ENCODE measurements around the gene APOL2. TPM values are rescaled to one million over a fixed set of nuclear protein-coding genes. Genes with fewer than 3 reads are reported as not detected.

APOL2 gene
- total RNA-seq, 2 donors from 2014 or later, result 35.9 to 84.9 TPM

GRCh38 chr22:36194971-36195370, 44.4 kb downstream of the APOL2 start:
- H3K27me3 ChIP-seq (replicated peaks; ENCODE audit: insufficient read depth), result no peaks in the 10 kb centered on the region
- ATAC-seq (ENCODE audit: insufficient number of reproducible peaks, low FRiP score, low read depth) (no peak), DNase-seq (ENCODE audit: low spot score) (no peak)
- H3K9me3 ChIP-seq, result no peaks in the 10 kb centered on the region
- H3K4me1 ChIP-seq (ENCODE audit: control insufficient read depth in 1 of 2, low read depth in 2 of 2), result peaks cover 0 to 4% of the 10 kb centered on the region in 2 donors
- H3K4me3 ChIP-seq, result no peak overlapping the region
- no peak overlapping the region for H3K27ac ChIP-seq
- H3K36me3 ChIP-seq, result no peaks in the 10 kb centered on the region
- peak; percentile 73 for TF ChIP-seq CTCF (IDR thresholded peaks at IDR 0.05)

- H3K4me3 ChIP-seq, result no peak overlapping the region
- no peaks in the 10 kb centered on the region for H3K9me3 ChIP-seq
- H3K27ac ChIP-seq, result no peak overlapping the region
- ATAC-seq (ENCODE audit: insufficient number of reproducible peaks, low FRiP score, low read depth) (no peak), DNase-seq (ENCODE audit: low spot score) (no peak)
- H3K4me1 ChIP-seq (ENCODE audit: control insufficient read depth in 1 of 2, low read depth in 2 of 2), result peaks cover 0 to 4% of the 10 kb centered on the region in 2 donors
- no peak for TF ChIP-seq CTCF (IDR thresholded peaks at IDR 0.05)
- H3K36me3 ChIP-seq, result no peaks in the 10 kb centered on the region
- H3K27me3 ChIP-seq (replicated peaks; ENCODE audit: insufficient read depth), result no peaks in the 10 kb centered on the region
These were observed 44.9 kb downstream of the APOL2 start for GRCh38 chr22:36194385-36194784.

GRCh38 chr22:36193577-36193976, 45.8 kb downstream of the APOL2 start:
- H3K4me1 ChIP-seq (ENCODE audit: control insufficient read depth in 1 of 2, low read depth in 2 of 2), result peaks cover 0 to 4% of the 10 kb centered on the region in 2 donors
- DNase-seq (ENCODE audit: low spot score), result no peak
- H3K4me3 ChIP-seq, result no peak overlapping the region
- no peak for TF ChIP-seq CTCF (IDR thresholded peaks at IDR 0.05)
- no peaks in the 10 kb centered on the region for H3K27me3 ChIP-seq (replicated peaks; ENCODE audit: insufficient read depth)
- ATAC-seq (ENCODE audit: insufficient number of reproducible peaks, low FRiP score, low read depth), result no peak
- H3K9me3 ChIP-seq, result no peaks in the 10 kb centered on the region
- no peaks in the 10 kb centered on the region for H3K36me3 ChIP-seq
- H3K27ac ChIP-seq, result no peak overlapping the region

GRCh38 chr22:36193171-36193570, 46.2 kb downstream of the APOL2 start:
- ATAC-seq (ENCODE audit: insufficient number of reproducible peaks, low FRiP score, low read depth), result no peak
- no peak for TF ChIP-seq CTCF (IDR thresholded peaks at IDR 0.05)
- peaks cover 0 to 4% of the 10 kb centered on the region in 2 donors for H3K4me1 ChIP-seq (ENCODE audit: control insufficient read depth in 1 of 2, low read depth in 2 of 2)

GRCh38 chr22:36192542-36192941, 46.8 kb downstream of the APOL2 start:
- DNase-seq (ENCODE audit: low spot score), result no peak
- Histone ChIP-seq H3K36me3 (no peaks in the 10 kb centered on the region), H3K27ac (no peak overlapping the region), H3K9me3 (no peaks in the 10 kb centered on the region), H3K27me3 (replicated peaks; ENCODE audit: insufficient read depth) (no peaks in the 10 kb centered on the region), H3K4me3 (no peak overlapping the region), H3K4me1 (ENCODE audit: control insufficient read depth in 1 of 2, low read depth in 2 of 2) (peaks cover 0 to 4% of the 10 kb centered on the region in 2 donors)
- TF ChIP-seq CTCF (IDR thresholded peaks at IDR 0.05), result no peak
- ATAC-seq (ENCODE audit: insufficient number of reproducible peaks, low FRiP score, low read depth), result no peak

More at GRCh38 chr22:36193171-36193570, 46.2 kb downstream of the APOL2 start:
- Histone ChIP-seq H3K36me3 (no peaks in the 10 kb centered on the region), H3K4me3 (no peak overlapping the region), H3K27me3 (replicated peaks; ENCODE audit: insufficient read depth) (no peaks in the 10 kb centered on the region), H3K27ac (no peak overlapping the region), H3K9me3 (no peaks in the 10 kb centered on the region)
- no peak for DNase-seq (ENCODE audit: low spot score)
